Rectal smooth muscle tissue (tissue), 1 donor: ENCODE measurements around the gene FXR1.
"Not testable (repeated sequence)": the region's sequence is repeated elsewhere in the genome, so short reads cannot be mapped to it uniquely, and the experiment has no call there.

Source experiments
- H3K27ac ChIP-seq: one replicate; pipeline ENCODE4 v1.7.0; 2013; ENCODE audit warnings: low read depth, low read length, inconsistent platforms
- H3K27me3 ChIP-seq: one replicate; pipeline ENCODE4 v1.7.0; 2013; ENCODE audit warnings: low read length; ENCODE audit not compliant: control insufficient read depth, insufficient read depth
- H3K36me3 ChIP-seq: one replicate; pipeline ENCODE4 v1.7.0; 2013; ENCODE audit warnings: low read length; ENCODE audit not compliant: control insufficient read depth, insufficient read depth
- H3K4me1 ChIP-seq: one replicate; pipeline ENCODE4 v1.7.0; 2013; ENCODE audit warnings: low read length; ENCODE audit not compliant: control insufficient read depth, insufficient read depth
- H3K4me3 ChIP-seq: one replicate; pipeline ENCODE4 v1.7.0; 2013; ENCODE audit warnings: low read length
- H3K9ac ChIP-seq: one replicate; pipeline ENCODE4 v1.7.0; 2013; ENCODE audit warnings: low read length

The FXR1 gene

DNA sequence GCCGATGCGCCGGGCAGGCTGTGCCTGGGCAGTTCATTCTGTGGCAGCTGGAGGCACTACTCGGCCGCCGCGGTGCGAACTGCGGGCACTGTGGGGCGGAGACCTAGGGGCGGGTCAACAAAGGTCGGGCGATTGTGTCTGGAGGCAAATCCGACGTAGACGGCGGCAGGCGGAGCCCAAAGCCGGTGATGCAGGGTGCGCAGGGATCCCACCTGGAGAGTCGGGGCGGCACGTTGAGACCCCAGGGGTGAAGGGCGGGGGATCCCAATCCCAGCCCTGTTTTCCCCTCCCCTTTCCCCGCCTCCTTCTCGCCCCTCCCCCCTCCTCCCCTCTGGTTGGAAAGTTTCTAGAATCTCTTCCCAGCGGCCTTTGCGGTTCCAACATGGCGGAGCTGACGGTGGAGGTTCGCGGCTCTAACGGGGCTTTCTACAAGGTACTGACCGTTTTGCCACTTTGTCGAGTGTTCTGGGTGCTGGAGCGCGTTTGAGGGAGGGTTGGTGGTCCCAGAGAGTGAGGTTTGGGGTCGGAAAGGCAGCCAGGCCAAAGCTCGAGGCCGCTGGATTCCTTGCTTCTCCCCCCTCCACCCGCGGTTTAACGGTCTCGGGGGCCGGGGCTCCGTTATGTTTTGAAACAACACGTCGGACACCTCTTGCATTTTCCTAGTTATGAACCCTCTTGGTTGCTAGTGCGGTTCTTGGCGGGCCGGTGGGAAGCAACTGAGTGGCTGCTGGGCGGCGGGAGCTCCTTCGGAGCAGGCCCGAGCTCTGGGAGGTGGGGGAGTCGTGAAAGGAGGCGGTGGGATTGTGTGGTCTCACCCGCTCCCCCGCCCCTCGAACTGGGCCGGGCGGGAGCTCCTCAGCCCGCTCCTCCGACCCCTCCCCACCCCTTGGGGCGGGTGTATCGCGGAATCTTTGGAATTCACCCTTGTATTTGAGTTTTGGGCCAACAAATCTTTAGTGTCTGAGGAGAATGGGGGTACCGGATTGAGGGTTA, at the start of gene FXR1:
TSS of gene FXR1 (plus strand) at position 367 of the 993 bp plus-strand sequence. CDS start at position 383, 16 bp downstream.
- Histone ChIP-seq H3K27ac (peak within 1 kb of the TSS; percentile 93), H3K36me3 (no peaks in the 10 kb centered on the region), H3K4me3 (peak within 1 kb of the TSS; percentile 98), H3K4me1 (peaks cover 10% of the 10 kb centered on the region), H3K9ac (peak within 1 kb of the TSS; percentile 89), H3K27me3 (no peaks in the 10 kb centered on the region)

DNA sequence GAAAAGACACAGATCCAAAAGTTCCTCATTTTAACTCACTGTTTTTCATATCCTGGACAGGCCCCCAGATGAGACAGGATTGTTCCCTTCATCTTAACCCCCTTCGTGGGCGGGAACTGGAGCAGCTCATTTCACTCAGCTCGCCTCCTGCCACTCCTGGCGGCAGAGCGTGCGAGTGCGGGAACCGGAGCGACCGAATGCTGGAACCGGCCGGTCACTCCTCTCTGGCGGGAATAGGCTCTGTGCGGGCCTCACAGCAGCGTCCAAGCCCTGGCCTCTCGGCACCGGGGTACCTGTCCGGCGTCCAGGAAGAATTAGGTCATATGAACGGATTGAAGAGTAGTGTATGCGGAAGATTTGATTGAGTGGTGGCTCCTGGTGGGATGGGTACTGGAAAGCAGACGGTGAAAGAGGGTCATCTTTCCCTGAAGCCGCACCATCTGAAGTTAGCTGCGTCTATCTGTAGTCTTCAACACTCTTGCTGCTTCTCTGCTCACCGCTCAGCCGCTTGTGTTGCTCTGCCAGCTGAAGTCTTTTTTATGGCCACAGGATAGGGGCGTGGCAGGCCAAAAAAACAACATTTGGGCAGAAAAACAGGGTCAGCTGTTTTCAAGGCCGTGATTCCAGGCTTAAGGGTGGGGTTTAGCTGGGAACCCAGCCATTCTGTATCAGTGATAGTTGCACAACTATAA, 42.3 kb upstream of the FXR1 start:
- Histone ChIP-seq H3K4me1 (no peaks in the 10 kb centered on the region), H3K4me3 (peak overlapping the region; percentile 62), H3K27me3 (no peaks in the 10 kb centered on the region), H3K27ac (no peak overlapping the region), H3K36me3 (no peaks in the 10 kb centered on the region), H3K9ac (no peak overlapping the region)

DNA sequence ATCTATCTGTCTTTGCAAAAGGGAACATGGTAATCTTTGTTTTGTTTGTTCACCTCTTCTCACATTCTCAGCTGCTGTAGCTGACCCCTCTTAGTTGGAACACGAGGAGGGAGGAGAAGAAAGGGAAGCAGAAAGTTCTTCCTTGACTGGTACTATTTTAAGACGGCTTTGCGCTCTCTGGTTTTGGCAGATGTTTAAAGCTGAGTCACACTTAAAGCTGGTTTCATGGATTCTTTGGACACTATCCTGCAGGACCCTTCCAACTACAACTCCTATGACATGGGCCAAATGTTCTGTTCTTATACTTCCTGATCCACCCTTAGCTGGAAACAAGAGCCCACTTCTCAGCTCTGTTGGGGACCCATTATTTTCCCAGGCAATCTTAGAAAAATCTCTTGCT, 40.6 kb upstream of the FXR1 start:
- no peak overlapping the region for H3K4me3 ChIP-seq
- no peak overlapping the region for H3K9ac ChIP-seq
- no peaks in the 10 kb centered on the region for H3K27me3 ChIP-seq
- no peaks in the 10 kb centered on the region for H3K36me3 ChIP-seq
- H3K4me1 ChIP-seq = no peaks in the 10 kb centered on the region
- H3K27ac ChIP-seq = no peak overlapping the region

DNA sequence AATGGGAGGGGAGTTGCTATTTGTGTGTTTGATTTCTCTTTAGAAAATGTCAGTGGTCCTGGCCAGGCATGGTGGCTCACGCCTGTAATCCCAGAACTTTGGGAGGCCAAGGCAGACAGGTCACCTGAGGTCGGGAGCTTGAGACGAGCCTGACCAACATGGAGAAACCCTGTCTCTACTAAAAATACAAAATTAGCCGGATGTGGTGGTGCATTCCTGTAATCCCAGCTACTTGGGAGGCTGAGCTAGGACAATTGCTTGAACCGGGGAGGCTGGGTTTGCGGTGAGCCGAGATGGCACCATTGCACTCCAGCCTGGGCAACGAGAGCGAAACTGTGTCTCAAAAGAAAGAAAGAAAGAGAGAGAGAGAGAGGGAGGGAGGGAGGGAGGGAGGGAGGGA, 40.0 kb upstream of the FXR1 start:
- H3K27ac ChIP-seq, H3K9ac ChIP-seq, H3K4me3 ChIP-seq, H3K4me1 ChIP-seq, H3K27me3 ChIP-seq, H3K36me3 ChIP-seq: not testable (repeated sequence)

DNA sequence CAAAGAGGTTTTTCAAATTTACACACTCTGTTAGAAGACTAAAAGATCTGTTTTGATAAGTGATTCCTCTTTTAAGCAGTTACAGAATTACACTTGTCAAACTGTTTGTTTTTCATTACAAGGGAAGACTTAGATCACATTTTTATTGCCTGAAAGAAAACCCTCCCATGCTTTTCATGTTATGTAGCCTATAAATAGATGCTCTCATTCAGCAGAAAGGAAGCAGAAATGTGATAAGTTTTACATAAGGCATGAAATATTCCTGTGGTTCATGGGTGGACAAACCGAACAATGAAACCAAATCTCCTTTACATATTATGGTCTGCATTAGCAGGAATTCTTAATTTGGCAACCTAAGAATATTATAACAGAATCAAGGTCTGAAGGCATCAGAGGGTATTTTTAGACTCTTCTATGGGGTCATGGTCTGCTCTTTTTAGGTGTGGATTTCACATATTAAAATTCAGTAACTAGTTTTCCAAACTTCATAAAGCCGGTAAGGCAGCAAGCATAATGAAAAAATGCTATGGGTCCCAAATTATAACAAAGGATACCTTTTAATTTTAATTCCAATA, 37.3 kb upstream of the FXR1 start:
- Histone ChIP-seq H3K4me1 (no peaks in the 10 kb centered on the region), H3K27ac (no peak overlapping the region), H3K9ac (no peak overlapping the region), H3K27me3 (no peaks in the 10 kb centered on the region), H3K36me3 (no peaks in the 10 kb centered on the region), H3K4me3 (no peak overlapping the region)

DNA sequence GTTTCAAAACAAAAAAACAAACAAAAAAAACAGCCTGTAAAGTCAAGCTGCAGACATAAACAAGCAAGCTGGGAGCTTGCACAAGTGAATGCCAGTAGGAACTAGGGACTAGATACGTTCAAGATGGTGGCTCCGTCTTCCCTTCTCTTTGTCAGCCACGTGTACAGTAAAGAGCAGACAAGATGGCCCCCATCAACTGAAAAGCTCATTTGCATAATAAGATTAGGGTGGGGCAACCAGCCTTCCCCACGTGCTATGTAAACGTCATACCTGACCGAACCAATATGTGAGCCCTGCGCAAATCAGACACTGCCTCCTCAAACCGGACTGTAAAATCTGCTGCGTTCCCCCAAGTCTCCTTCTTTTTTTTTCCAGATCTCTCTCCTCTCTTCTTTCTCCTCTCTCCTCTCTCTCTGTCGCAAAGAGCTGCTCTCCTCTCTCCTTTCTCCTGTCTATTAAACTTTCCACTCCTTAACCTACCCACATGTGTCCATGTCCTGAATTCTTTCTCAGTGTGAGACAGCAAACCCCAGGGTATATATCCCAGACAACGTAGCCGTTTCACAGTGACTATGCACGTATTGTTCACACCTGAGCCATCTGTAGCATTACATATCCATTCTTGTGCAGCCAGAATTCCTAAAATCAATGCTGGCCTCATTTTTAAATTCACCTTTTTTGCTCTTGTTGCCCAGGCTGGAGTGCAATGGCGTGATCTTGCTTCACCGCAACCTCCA, 31.2 kb upstream of the FXR1 start:
- no peaks in the 10 kb centered on the region for H3K4me1 ChIP-seq
- H3K27ac ChIP-seq = no peak overlapping the region
- H3K4me3 ChIP-seq = no peak overlapping the region
- no peak overlapping the region for H3K9ac ChIP-seq
- H3K36me3 ChIP-seq = no peaks in the 10 kb centered on the region
- no peaks in the 10 kb centered on the region for H3K27me3 ChIP-seq

DNA sequence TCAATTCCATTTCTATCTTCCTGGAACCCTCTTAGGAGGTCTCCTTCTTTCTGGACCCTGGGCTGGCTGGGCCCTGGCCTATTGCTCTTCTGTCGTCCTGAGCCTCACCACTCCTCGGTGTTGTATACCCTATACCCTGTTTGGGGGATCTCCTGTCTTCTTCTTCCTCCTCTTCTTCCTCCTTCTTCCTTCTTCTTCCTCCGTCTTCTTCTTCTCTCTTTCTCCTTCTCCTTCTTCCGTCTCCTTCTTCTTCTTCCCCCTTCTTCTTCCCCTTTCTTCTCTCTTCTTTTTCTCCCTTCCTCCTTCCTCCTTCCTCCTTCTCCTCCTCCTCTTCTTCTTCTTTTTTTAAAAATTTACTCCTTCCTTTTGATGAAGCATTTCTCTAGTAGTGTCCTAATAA, 30.4 kb upstream of the FXR1 start:
- Histone ChIP-seq H3K4me3 (no peak overlapping the region), H3K4me1 (no peaks in the 10 kb centered on the region), H3K27ac (no peak overlapping the region), H3K9ac (no peak overlapping the region), H3K27me3 (no peaks in the 10 kb centered on the region), H3K36me3 (no peaks in the 10 kb centered on the region)

DNA sequence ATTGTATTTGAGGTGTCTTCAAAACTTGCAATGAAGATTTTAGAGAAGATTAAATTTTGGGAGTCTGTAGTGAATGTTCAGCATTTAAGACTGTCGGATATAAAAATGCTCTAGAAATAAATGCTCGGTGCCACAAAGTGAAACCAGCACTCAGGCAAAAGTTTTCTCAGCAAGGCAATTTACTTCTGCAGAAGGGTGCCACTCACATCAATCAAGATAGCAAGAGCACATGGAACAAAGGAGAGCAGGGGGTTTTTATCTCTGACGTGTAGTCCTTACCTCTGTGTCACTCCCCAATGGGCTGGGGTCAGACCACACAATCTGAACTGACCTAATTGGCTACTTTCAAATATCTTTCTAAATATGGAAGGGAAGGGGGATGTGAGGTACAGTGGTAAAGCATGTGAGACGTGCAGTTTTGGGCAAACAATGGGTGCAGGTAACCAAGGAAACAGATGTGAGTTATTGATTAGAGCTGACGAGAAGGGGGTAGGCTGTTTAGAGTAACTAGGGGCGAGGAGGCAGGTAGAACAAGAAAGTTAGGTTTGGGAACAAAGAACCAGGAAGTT, 23.4 kb upstream of the FXR1 start:
- H3K27ac ChIP-seq = no peak overlapping the region

DNA sequence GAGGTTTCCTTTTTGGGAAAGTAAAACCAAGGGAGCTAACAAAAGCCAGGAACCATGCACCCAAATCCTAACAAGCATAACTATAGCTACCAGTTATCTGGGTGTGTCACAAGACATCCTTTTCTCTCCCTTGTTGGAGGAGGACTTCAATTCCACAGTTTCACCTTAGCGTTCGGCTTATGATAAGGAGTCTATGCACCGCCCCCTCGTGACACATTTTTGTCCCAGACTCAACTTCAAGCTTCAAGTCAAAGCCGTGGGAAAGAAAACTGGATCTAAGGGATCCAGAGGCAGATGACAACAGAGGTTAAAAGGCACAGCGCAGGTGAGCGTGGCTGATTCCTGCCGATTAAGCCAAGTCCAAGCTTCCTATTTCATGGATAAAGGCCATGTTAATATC, 13.9 kb upstream of the FXR1 start:
- Histone ChIP-seq H3K27me3 (no peaks in the 10 kb centered on the region), H3K4me3 (no peak overlapping the region), H3K9ac (no peak overlapping the region), H3K27ac (no peak overlapping the region), H3K36me3 (no peaks in the 10 kb centered on the region), H3K4me1 (no peaks in the 10 kb centered on the region)

More for the DNA sequence above, 23.4 kb upstream of the FXR1 start:
- H3K27me3 ChIP-seq = no peaks in the 10 kb centered on the region
- no peak overlapping the region for H3K4me3 ChIP-seq
- no peaks in the 10 kb centered on the region for H3K4me1 ChIP-seq
- H3K9ac ChIP-seq = no peak overlapping the region
- H3K36me3 ChIP-seq = no peaks in the 10 kb centered on the region

DNA sequence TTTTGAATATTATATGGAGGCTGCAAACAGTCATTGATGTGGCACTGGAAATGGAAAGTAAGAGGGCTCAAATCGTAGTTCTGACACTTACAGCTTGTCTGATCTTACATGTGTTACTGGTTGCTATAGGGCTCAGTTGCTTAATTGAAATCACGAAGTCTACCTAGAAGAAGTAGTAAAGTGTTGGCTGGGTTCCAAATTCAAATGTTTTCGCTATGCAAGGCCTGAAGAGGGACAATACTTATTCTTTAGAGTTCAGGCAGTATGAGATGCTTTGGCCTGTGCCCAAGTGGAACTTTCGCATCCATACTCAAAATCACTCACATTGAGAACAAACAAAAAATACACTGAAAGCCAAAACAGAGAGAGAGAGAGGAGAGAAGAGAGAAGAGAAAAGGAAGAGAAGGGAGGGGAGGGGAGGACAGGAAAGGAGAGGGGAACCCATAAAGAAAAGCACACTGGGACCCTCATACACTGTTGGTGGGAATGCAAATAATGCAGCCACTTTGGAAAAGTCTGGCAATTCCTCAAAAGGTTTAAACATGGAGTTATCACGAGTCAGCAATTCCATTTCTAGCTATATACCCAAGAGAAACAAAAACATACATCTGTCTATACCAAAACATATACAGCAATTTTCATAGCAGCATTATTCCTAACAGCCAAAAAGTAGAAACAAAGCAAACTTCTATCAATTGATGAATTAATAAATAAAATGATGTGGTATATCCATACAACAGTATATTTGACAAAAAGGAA, 2.9 kb upstream of the FXR1 start:
- Histone ChIP-seq H3K4me1 (peaks cover 10% of the 10 kb centered on the region), H3K27ac (no peak overlapping the region), H3K36me3 (no peaks in the 10 kb centered on the region), H3K9ac (no peak overlapping the region), H3K27me3 (no peaks in the 10 kb centered on the region), H3K4me3 (no peak overlapping the region)

DNA sequence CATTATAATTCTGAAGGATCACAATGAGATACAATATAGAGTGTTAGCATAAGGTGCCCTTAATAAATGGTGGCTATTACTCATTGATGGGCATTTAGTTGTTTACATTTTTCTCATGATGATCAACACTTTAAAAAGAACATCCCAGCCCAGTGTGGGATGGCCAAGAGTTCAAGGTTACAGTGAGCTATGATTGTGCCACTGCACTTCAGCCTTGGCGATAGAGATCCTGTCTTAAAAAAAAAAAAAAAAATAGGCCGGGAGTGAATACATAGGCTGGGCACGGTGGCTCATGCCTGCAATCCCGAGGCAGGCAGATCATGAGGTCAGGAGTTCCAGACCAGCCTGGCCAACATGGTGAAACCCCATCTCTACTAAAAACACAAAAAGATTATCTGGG, 1.6 kb upstream of the FXR1 start:
- Histone ChIP-seq H3K9ac (no peak overlapping the region), H3K4me3 (no peak overlapping the region), H3K4me1 (peaks cover 10% of the 10 kb centered on the region), H3K36me3 (no peaks in the 10 kb centered on the region), H3K27me3 (no peaks in the 10 kb centered on the region), H3K27ac (no peak overlapping the region)
